HG03571 (cell line): ENCODE results near the gene HS2ST1.
"Not testable (repeated sequence)": the region's sequence is repeated elsewhere in the genome, so short reads cannot be mapped to it uniquely, and the experiment has no call there.

Experiments used
- ATAC-seq: cut with Tn5 transposase; IDR thresholded peaks from one replicate; pipeline ENCODE4 v1.9.1; 2021; ENCODE audit not compliant: unreplicated experiment

HS2ST1 gene

GRCh38 chr1:87004857-87005256, 90.4 kb downstream of the HS2ST1 start:
- no peak for ATAC-seq

- peak; percentile 82 for ATAC-seq
Measured at GRCh38 chr1:87007323-87007722, 92.9 kb downstream of the HS2ST1 start.

- not testable (repeated sequence) for ATAC-seq
Measured at GRCh38 chr1:87013385-87013784, 99.0 kb downstream of the HS2ST1 start.

GRCh38 chr1:87017998-87018672, 103.7 kb downstream of the HS2ST1 start:
- no peak for ATAC-seq

GRCh38 chr1:87023326-87023725, 108.9 kb downstream of the HS2ST1 start:
- no peak for ATAC-seq

- ATAC-seq, result peak; percentile 56
Measured at GRCh38 chr1:87024936-87025540, 110.6 kb downstream of the HS2ST1 start.

- not testable (repeated sequence) for ATAC-seq
Measured at GRCh38 chr1:87027561-87027960, 113.1 kb downstream of the HS2ST1 start.

- no peak for ATAC-seq
Measured at GRCh38 chr1:87028576-87028975, 114.1 kb downstream of the HS2ST1 start.

GRCh38 chr1:87030740-87031690, 116.6 kb downstream of the HS2ST1 start:
- peak; percentile 96 for ATAC-seq

GRCh38 chr1:87034351-87034750, 119.9 kb downstream of the HS2ST1 start:
- no peak for ATAC-seq

- no peak for ATAC-seq
Measured at GRCh38 chr1:87039096-87039495, 124.7 kb downstream of the HS2ST1 start.

- ATAC-seq, result no peak
Measured at GRCh38 chr1:87042111-87042811, 127.8 kb downstream of the HS2ST1 start.

- peak; percentile 55 for ATAC-seq
Measured at GRCh38 chr1:87044424-87044823, 130.0 kb downstream of the HS2ST1 start.

- peak; percentile 32 for ATAC-seq
Measured at GRCh38 chr1:87044840-87045239, 130.4 kb downstream of the HS2ST1 start.

GRCh38 chr1:87045761-87046304, 131.4 kb downstream of the HS2ST1 start:
- ATAC-seq, result no peak

- no peak for ATAC-seq
Measured at GRCh38 chr1:87046951-87047350, 132.5 kb downstream of the HS2ST1 start.

- ATAC-seq, result no peak
Measured at GRCh38 chr1:87048237-87048636, 133.8 kb downstream of the HS2ST1 start.

GRCh38 chr1:87051965-87052364, 137.5 kb downstream of the HS2ST1 start:
- no peak for ATAC-seq

GRCh38 chr1:87052400-87052799, 138.0 kb downstream of the HS2ST1 start:
- ATAC-seq, result no peak

GRCh38 chr1:87052961-87053360, 138.5 kb downstream of the HS2ST1 start:
- no peak for ATAC-seq

GRCh38 chr1:87053446-87053845, 139.0 kb downstream of the HS2ST1 start:
- no peak for ATAC-seq
